ENCODE measurements around the gene MAPRE2.

Gene MAPRE2

DNA sequence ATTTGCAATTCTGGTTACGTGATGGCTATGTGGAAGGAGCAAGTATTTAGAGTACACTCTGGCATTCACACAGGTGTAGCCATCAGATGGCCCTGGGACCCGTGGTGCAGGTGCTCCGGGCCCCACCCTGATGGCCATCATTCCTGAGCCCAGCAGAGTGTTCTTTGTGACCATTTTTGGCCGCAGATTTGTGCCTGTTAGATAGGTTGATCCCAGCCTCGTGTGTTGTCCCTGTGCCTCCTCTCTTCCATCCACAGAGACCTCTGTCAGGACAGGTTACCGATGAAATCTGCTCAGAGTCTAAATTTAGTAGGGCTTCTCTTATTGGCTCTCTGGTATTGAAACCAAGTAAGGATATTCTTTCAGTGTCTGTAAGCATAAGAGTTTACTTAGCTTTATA, 33.9 kb downstream of the MAPRE2 start:
- no peaks in the 10 kb centered on the region; the same call in 1 of the 2 replicates for H3K36me3 ChIP-seq (ENCODE audit: insufficient read depth, low read length)
- H3K9ac ChIP-seq (ENCODE audit: insufficient read length), result no peak overlapping the region
- DNase-seq (ENCODE audit: low read depth, low spot score), result no peak
- H3K4me3 ChIP-seq, result no peak overlapping the region
- TF ChIP-seq FOXP2 (optimal IDR thresholded peaks at IDR 0.05; ENCODE audit: control extremely low read depth, extremely low read length, insufficient read depth) (no peak), POLR2AphosphoS5 (IDR thresholded peaks at IDR 0.05; ENCODE audit: borderline replicate concordance, low read depth, low read length) (no peak), EZH2 (IDR thresholded peaks at IDR 0.05) (no peak)
- no peak overlapping the region for H3K27ac ChIP-seq
- no peaks in the 10 kb centered on the region for H3K9me3 ChIP-seq (ENCODE audit: low read depth, low read length)

DNA sequence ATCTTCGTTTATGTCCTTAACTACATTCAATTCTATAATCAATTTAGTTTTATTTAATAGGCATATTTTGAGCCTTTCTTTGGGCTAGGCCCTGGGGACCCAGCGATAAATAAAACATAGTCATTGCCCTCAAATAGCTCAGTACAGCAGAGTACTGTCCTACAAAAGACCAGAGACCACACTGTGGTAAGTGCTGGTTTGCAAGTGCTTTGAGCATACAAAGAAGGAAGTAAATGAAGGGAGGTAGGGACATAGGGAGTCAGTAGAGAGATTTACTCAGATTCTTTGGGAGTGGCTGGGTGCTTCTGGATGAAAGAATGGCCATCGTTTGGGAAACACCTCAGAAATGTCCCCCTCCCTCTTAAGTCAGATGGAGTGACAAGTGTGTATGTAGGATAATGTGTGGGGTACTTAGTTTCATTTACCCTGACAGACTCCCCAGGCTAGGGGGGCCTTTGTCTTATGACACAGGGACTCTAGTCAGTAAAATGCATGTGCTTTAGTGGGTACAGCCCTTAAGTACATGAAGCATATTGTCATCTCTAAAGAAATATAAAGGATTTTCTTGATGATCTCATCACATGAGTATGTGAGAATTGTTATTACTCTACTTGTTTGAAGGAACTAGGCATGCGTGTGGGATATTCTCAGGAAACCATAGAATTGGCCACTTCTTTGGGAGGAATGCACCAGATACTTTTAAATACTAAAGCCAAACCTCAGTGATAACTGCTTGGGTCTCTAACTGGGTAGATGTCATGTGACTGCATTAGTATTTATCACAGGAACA, 35.1 kb downstream of the MAPRE2 start:
- Histone ChIP-seq H3K36me3 (ENCODE audit: insufficient read depth, low read length) (no peaks in the 10 kb centered on the region), H3K9me3 (ENCODE audit: low read depth, low read length) (no peaks in the 10 kb centered on the region), H3K9ac (ENCODE audit: insufficient read length) (no peak overlapping the region), H3K4me3 (no peak overlapping the region), H3K27ac (no peak overlapping the region)
- TF ChIP-seq POLR2AphosphoS5 (IDR thresholded peaks at IDR 0.05; ENCODE audit: borderline replicate concordance, low read depth, low read length) (no peak), FOXP2 (optimal IDR thresholded peaks at IDR 0.05; ENCODE audit: control extremely low read depth, extremely low read length, insufficient read depth) (no peak), EZH2 (IDR thresholded peaks at IDR 0.05) (no peak)
- DNase-seq (ENCODE audit: low read depth, low spot score), result no peak

DNA sequence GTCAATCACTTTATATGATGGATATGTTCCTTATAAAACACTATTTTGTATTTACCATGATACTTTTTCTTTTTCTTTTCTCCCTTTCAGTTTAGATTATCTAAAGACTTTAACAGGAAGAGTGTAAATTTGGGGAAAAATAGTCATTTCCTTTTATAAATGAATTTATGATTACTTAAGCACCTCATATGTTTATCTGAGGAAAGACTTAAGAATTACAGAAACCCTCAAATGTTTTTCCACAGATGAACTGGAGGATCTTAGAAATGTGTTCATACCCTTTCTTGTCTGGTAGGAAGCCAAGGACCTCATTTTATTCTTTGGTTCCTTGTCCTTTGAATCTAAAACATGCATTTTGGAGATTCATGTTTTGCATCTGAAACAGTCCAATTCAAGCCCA, 36.7 kb downstream of the MAPRE2 start:
- no peak overlapping the region for H3K4me3 ChIP-seq
- TF ChIP-seq POLR2AphosphoS5 (IDR thresholded peaks at IDR 0.05; ENCODE audit: borderline replicate concordance, low read depth, low read length), result no peak
- no peak for TF ChIP-seq EZH2 (IDR thresholded peaks at IDR 0.05)
- no peak for TF ChIP-seq FOXP2 (optimal IDR thresholded peaks at IDR 0.05; ENCODE audit: control extremely low read depth, extremely low read length, insufficient read depth)
- no peak for DNase-seq (ENCODE audit: low read depth, low spot score)
- H3K9me3 ChIP-seq (ENCODE audit: low read depth, low read length), result no peaks in the 10 kb centered on the region
- H3K36me3 ChIP-seq (ENCODE audit: insufficient read depth, low read length), result no peaks in the 10 kb centered on the region
- H3K27ac ChIP-seq, result no peak overlapping the region
- H3K9ac ChIP-seq (ENCODE audit: insufficient read length), result no peak overlapping the region

- DNase-seq (ENCODE audit: low read depth, low spot score), result no peak
- Histone ChIP-seq H3K36me3 (ENCODE audit: insufficient read depth, low read length) (no peaks in the 10 kb centered on the region), H3K9ac (ENCODE audit: insufficient read length) (no peak overlapping the region), H3K27ac (no peak overlapping the region), H3K9me3 (ENCODE audit: low read depth, low read length) (no peaks in the 10 kb centered on the region), H3K4me3 (no peak overlapping the region)
- TF ChIP-seq POLR2AphosphoS5 (IDR thresholded peaks at IDR 0.05; ENCODE audit: borderline replicate concordance, low read depth, low read length), result no peak
- no peak for TF ChIP-seq EZH2 (IDR thresholded peaks at IDR 0.05)
- TF ChIP-seq FOXP2 (optimal IDR thresholded peaks at IDR 0.05; ENCODE audit: control extremely low read depth, extremely low read length, insufficient read depth), result no peak
Observed at GRCh38 chr18:35080058-35080457, 38.8 kb downstream of the MAPRE2 start.

- DNase-seq (ENCODE audit: low read depth, low spot score), result no peak
- no peak overlapping the region for H3K9ac ChIP-seq (ENCODE audit: insufficient read length)
- no peaks in the 10 kb centered on the region for H3K9me3 ChIP-seq (ENCODE audit: low read depth, low read length)
- H3K4me3 ChIP-seq, result no peak overlapping the region
- TF ChIP-seq FOXP2 (optimal IDR thresholded peaks at IDR 0.05; ENCODE audit: control extremely low read depth, extremely low read length, insufficient read depth) (no peak), POLR2AphosphoS5 (IDR thresholded peaks at IDR 0.05; ENCODE audit: borderline replicate concordance, low read depth, low read length) (no peak), EZH2 (IDR thresholded peaks at IDR 0.05) (no peak)
- no peak overlapping the region for H3K27ac ChIP-seq
- no peaks in the 10 kb centered on the region for H3K36me3 ChIP-seq (ENCODE audit: insufficient read depth, low read length)
Observed at GRCh38 chr18:35083174-35083712, 42.0 kb downstream of the MAPRE2 start.

DNA sequence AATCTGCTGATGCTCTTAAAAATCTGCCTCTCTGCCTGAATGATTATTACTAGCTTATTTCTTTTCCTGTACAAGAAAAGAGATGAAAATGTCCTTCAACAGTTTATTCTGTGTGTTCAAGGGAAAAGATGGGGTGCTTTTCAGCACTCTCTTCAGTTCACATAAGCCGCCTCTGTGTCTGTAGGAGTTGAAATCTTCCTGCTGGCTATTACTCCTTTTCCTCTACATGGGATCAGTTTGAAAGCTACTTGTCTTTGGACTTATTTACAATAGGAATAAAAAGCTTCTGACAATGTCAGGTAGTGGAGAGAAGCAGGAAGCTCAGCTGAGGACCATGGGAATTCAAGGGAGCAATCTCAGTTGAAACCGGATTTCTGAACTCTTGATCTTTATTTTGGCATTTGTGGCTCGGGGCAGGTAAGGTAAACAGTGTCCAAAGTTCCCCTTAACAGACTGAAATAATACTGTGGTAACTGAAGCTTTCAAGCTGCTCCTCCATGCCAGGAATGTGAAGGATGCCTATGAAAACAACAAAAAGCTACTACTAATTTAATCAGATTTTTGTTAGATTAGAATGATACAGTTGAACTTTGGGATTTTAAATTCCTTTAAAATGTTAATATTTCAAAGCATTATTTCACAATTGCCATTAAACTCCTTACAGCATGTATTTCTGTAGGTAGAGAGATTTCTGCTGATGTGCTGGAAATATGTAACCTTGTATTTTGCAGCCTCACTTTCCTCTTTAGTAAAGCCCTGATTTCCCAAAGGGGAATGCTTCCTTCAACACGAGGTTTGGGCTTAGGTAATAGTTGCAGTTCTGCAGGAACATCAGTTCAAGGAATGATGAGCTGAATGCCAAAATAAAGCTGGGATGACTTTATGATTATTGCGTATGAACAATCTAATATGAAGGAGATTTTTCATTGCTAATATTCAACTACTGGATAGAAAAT, 43.6 kb downstream of the MAPRE2 start:
- no peak for DNase-seq (ENCODE audit: low read depth, low spot score)
- no peak for TF ChIP-seq EZH2 (IDR thresholded peaks at IDR 0.05)
- TF ChIP-seq POLR2AphosphoS5 (IDR thresholded peaks at IDR 0.05; ENCODE audit: borderline replicate concordance, low read depth, low read length), result no peak
- no peak for TF ChIP-seq FOXP2 (optimal IDR thresholded peaks at IDR 0.05; ENCODE audit: control extremely low read depth, extremely low read length, insufficient read depth)
- Histone ChIP-seq H3K36me3 (ENCODE audit: insufficient read depth, low read length) (no peaks in the 10 kb centered on the region), H3K27ac (no peak overlapping the region), H3K4me3 (no peak overlapping the region), H3K9me3 (ENCODE audit: low read depth, low read length) (no peaks in the 10 kb centered on the region), H3K9ac (ENCODE audit: insufficient read length) (no peak overlapping the region)

DNA sequence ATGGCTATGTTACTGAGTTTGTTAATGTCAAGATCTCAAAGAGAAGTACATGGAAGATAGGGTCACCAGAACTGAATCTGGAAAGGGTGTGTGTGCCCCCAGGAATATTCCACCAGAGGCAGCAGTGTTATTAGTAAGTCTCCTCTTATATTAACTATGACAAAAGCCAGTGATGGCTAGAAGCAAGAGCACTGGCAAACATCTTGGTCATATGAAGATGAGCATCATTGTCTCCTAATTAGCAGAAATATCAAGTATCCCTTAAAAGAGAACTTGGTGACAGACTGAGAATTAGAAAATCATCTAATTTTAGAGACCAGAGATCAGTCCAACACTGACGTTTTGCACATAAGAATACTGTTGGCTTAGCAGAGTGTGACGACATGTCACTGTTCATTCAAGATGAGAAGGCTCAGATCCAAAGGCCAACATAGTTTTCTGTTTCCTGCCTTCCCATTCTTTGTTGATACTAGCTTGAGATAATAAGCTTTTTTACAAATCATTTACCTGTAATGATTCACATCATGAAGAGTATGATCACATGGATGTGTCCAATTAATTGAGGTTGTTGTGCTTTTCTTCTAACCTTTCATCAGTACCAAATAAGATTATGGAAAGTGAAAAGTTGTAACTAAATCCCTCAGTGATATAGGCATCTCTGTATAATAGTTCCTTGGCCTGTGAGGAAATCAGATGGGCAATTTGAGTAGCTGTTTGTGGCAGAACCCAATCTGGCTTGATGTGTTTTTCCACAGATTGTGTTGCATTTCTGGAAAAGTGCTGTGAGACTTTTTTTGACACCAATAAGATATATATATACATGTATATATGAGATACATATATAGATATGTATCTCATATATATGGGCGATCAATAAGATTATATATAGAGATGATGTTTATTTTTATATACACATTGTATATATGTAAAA, 44.5 kb downstream of the MAPRE2 start:
- H3K27ac ChIP-seq, result no peak overlapping the region
- DNase-seq (ENCODE audit: low read depth, low spot score), result no peak
- H3K36me3 ChIP-seq (ENCODE audit: insufficient read depth, low read length), result no peaks in the 10 kb centered on the region
- H3K9me3 ChIP-seq (ENCODE audit: low read depth, low read length), result no peaks in the 10 kb centered on the region
- TF ChIP-seq POLR2AphosphoS5 (IDR thresholded peaks at IDR 0.05; ENCODE audit: borderline replicate concordance, low read depth, low read length), result no peak
- TF ChIP-seq EZH2 (IDR thresholded peaks at IDR 0.05), result no peak
- TF ChIP-seq FOXP2 (optimal IDR thresholded peaks at IDR 0.05; ENCODE audit: control extremely low read depth, extremely low read length, insufficient read depth), result no peak
- no peak overlapping the region for H3K4me3 ChIP-seq
- no peak overlapping the region for H3K9ac ChIP-seq (ENCODE audit: insufficient read length)
